Measurements from ENCODE around the gene PDE11A.

PDE11A gene

GRCh38 chr2:177818412-177818811 is 254.2 kb downstream of the PDE11A start:
- TF ChIP-seq, protein P1, sequence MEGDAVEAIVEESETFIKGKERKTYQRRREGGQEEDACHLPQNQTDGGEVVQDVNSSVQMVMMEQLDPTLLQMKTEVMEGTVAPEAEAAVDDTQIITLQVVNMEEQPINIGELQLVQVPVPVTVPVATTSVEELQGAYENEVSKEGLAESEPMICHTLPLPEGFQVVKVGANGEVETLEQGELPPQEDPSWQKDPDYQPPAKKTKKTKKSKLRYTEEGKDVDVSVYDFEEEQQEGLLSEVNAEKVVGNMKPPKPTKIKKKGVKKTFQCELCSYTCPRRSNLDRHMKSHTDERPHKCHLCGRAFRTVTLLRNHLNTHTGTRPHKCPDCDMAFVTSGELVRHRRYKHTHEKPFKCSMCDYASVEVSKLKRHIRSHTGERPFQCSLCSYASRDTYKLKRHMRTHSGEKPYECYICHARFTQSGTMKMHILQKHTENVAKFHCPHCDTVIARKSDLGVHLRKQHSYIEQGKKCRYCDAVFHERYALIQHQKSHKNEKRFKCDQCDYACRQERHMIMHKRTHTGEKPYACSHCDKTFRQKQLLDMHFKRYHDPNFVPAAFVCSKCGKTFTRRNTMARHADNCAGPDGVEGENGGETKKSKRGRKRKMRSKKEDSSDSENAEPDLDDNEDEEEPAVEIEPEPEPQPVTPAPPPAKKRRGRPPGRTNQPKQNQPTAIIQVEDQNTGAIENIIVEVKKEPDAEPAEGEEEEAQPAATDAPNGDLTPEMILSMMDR (IDR thresholded peaks at IDR 0.05): no peak
- TF ChIP-seq ZFX (IDR thresholded peaks at IDR 0.05; ENCODE audit: borderline replicate concordance): no peak
- H3K27ac ChIP-seq: no peak overlapping the region

DNA sequence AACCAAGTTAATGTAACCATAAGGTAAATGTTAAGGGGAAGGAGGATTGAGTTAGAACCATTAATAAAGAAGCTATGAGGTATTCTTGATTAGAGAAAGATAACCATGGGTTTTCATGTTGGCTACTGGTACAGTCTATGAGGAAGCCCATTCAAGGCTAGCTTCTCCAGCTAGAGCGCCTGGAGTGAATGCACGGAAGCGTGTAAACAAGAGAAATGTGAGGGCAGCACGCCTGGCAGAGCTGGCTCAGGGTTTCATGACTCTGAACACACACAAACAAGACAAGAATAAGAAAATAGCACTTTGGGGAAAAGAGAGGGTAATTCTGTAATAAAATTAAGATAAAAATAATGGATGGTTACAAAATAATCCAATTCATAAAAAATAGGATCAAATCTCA is 255.3 kb downstream of the PDE11A start:
- TF ChIP-seq, protein P1 (IDR thresholded peaks at IDR 0.05): no peak
- no peak for TF ChIP-seq ZFX (IDR thresholded peaks at IDR 0.05; ENCODE audit: borderline replicate concordance)
- no peak overlapping the region for H3K27ac ChIP-seq

GRCh38 chr2:177816766-177817165 is 255.8 kb downstream of the PDE11A start:
- H3K27ac ChIP-seq: no peak overlapping the region
- TF ChIP-seq ZFX (IDR thresholded peaks at IDR 0.05; ENCODE audit: borderline replicate concordance): no peak
- TF ChIP-seq, protein P1 (IDR thresholded peaks at IDR 0.05): no peak

DNA sequence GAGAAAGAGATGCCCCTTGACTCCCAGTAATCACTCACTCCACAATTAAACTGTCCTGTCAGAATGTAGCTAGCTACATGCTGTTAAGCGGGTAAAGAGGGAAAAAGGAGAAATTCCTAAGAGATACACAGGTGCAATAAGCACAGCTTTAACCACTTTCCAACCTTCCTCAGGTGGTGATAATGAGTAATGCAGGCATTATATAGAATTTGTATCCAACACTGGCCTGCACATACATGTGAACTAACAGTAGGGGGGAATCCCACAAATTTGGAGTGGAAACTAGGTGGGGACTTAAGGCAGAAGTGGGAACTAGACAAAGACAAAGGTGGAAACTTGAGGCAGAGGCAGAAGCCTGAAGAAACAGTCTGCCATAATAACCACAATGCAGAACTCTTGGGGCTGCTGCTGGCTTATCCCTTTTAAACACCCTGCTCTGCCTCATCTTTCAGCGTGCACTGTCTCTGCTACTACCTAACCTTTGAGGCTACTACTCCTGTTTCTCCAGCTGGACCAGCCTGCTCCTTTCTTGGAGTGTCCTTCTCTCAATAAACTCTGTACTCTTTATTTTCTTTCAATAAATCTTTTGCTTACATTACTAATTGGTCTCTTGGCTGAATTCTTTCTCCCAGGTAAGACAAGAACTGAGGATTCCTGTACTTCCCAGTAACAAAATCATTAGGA is 259.7 kb downstream of the PDE11A start:
- no peak for TF ChIP-seq ZFX (IDR thresholded peaks at IDR 0.05; ENCODE audit: borderline replicate concordance)
- TF ChIP-seq, protein P1 (IDR thresholded peaks at IDR 0.05): no peak
- no peak overlapping the region for H3K27ac ChIP-seq

GRCh38 chr2:177810906-177811305 is 261.7 kb downstream of the PDE11A start:
- no peak for TF ChIP-seq ZFX (IDR thresholded peaks at IDR 0.05; ENCODE audit: borderline replicate concordance)
- TF ChIP-seq, protein P1 (IDR thresholded peaks at IDR 0.05): no peak
- no peak overlapping the region for H3K27ac ChIP-seq

DNA sequence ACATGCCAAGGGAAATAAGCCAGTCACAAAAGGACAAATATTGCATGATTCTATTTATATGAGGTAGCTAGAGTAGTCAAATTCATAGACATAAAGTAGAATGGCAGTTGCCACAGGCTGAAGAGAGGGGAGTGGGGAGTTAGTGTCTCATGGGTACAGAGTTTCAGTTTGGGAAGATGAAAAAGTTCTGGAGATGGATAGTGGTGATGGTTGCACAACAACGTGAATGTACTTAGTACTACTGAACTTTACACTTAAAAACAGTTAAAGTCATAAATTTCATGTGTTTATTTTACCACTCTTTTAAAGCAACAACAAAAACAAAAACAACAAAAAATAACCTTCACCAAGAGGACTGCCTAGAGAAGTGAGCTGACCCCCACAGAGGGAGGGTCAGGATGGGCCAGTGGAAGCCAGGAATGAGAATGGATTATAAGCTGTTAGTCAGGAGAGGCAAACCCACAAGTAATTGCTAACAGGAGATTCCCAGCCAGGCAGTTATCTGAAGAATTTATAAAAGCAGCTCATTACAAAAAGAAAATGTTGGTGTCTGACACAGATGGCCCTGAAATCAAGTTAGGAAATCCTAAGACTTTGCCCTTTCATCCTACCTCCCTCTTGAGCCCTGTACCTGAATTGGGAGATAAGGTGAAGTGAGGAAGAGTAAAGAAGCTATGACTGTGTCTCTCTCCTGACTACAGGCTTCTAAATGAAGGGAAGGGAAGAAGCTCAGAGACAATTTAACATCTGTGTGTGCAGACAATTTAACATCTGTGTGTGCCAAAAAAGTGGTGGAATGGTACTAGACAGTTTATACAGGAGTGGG is 263.4 kb downstream of the PDE11A start:
- no peak for TF ChIP-seq ZFX (IDR thresholded peaks at IDR 0.05; ENCODE audit: borderline replicate concordance)
- TF ChIP-seq, protein P1 (IDR thresholded peaks at IDR 0.05): no peak
- no peak overlapping the region for H3K27ac ChIP-seq

- TF ChIP-seq ZFX (IDR thresholded peaks at IDR 0.05; ENCODE audit: borderline replicate concordance): no peak
- TF ChIP-seq, protein P1 (IDR thresholded peaks at IDR 0.05): no peak
- H3K27ac ChIP-seq: no peak overlapping the region
These were observed 266.6 kb downstream of the PDE11A start for GRCh38 chr2:177806025-177806424.
